Muscle of leg (tissue), 11 donors: ENCODE results near the gene SEPSECS. TPM values are rescaled to one million over a fixed set of nuclear protein-coding genes. Genes with fewer than 3 reads are reported as not detected.

Experiments
- DNase-seq: peaks from one replicate; pipeline ENCODE4 v3.0.0; 2013
- H3K27ac ChIP-seq: one replicate; pipeline ENCODE4 v1.5.1; 2013; ENCODE audit warnings: mild to moderate bottlenecking, low read length, control low read depth
- H3K27me3 ChIP-seq: one replicate; pipeline ENCODE4 v1.6.1; 2013; ENCODE audit warnings: low read length; ENCODE audit not compliant: control insufficient read depth, insufficient read depth
- H3K36me3 ChIP-seq: one replicate; pipeline ENCODE4 v1.6.1; 2013; ENCODE audit warnings: low read length; ENCODE audit not compliant: control insufficient read depth, insufficient read depth
- H3K4me1 ChIP-seq: one replicate; pipeline ENCODE4 v1.6.1; 2013; ENCODE audit warnings: low read length; ENCODE audit not compliant: control insufficient read depth, insufficient read depth
- H3K4me3 ChIP-seq: one replicate; pipeline ENCODE4 v1.5.1; 2013; ENCODE audit warnings: low read length, control low read depth
- H3K9me3 ChIP-seq: replicated peaks from 2 replicates; pipeline ENCODE4 v1.6.1; 2013; ENCODE audit warnings: low read depth, low read length; ENCODE audit not compliant: control insufficient read depth
- WGBS: methylation state at CpG from one replicate; pipeline ENCODE4 v1.1.5; 2013; ENCODE audit warnings: missing lambda C conversion rate; ENCODE audit not compliant: insufficient coverage; 5-methylcytosine and 5-hydroxymethylcytosine counted together
- polyA plus RNA-seq, 8 donors: library from polyadenylated mRNA; unstranded; fragments of 120-200 nt; gene quantifications; one replicate each; pipeline versions ENCODE4 v1.2.1 to v1.2.3, GENCODE V29; 2013; ENCODE audit warnings: inconsistent platforms in 1 of 8, low replicate concordance in 1 of 8; ENCODE audit not compliant: insufficient read length in 8 of 8, insufficient read depth in 1 of 8
- total RNA-seq: library from RNA; stranded (reverse); fragments of 120-200 nt; gene quantifications from one replicate; pipeline ENCODE4 v1.2.4, GENCODE V29; 2013

The SEPSECS gene
- total and polyA plus RNA-seq, 9 donors: 6.1 to 10.8 (median 7.8) TPM

DNA sequence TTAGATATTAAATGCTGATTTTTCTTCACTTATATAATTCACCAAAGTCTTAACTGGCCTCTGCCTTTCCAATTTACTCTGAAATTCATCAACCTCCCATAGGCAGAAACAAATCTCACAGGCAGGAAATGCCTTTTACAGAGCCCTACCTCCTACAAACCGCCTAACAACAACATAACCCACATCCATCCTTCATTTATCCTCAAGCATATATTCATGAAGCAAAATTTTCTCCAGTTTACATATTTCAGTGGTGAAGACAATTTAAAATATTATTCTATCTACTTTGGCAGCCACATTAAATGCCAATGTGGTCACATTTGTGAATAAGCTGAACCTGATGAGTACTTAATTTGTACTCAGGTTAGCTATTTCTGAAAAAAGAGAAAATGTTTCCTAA, 30.3 kb downstream of the SEPSECS start:
- no peaks in the 10 kb centered on the region for H3K36me3 ChIP-seq
- WGBS: no CpG with 5 or more reads among the region's 1 CpG
- H3K4me3 ChIP-seq: no peak overlapping the region
- no peak overlapping the region for H3K27ac ChIP-seq
- no peaks in the 10 kb centered on the region for H3K4me1 ChIP-seq
- no peak for DNase-seq
- H3K9me3 ChIP-seq: no peaks in the 10 kb centered on the region
- no peaks in the 10 kb centered on the region for H3K27me3 ChIP-seq

DNA sequence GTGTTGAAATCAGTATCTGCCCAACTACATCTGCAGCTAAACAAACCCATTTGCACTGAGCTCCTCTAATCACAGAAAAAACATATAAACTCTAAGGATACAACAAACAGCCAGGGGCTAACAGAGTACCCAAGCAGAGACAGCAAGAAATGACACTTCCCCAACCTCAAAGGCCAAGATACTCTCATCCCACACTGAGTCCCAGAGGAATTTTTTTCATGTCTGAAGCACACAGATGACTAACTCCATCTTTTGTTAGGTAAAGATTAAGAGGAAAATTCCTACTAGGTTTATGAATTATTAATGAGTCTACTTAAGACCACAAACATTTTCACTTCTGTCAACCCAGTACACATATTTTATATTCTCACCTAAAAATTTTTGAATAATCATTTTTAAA, 31.6 kb downstream of the SEPSECS start:
- no peaks in the 10 kb centered on the region for H3K27me3 ChIP-seq
- no peak for DNase-seq
- no peaks in the 10 kb centered on the region for H3K9me3 ChIP-seq
- no peak overlapping the region for H3K4me3 ChIP-seq
- no peaks in the 10 kb centered on the region for H3K36me3 ChIP-seq
- H3K27ac ChIP-seq: no peak overlapping the region
- no peaks in the 10 kb centered on the region for H3K4me1 ChIP-seq

DNA sequence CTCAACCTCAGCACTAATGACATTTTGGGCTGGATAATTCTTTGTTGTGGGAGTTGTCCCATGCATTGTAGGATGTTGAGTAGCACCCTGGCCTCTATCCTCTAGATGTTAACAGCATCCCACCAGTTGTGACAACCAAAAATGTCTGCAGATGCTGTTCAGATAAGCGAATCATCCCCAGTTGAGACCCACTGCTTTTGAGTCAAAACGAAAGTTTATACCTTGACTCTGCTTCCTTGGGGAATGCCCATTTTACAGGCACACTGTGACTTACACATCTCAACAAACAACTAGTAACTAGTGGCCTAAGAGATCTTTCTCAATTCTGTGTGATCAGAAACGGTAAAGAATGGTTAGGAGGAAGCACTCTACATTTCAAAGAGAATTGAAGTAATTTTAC, 37.0 kb downstream of the SEPSECS start:
- WGBS: 100% methylated on average over 1 of the region's 3 CpGs
- H3K27ac ChIP-seq: no peak overlapping the region
- H3K27me3 ChIP-seq: no peaks in the 10 kb centered on the region
- H3K9me3 ChIP-seq: no peaks in the 10 kb centered on the region
- no peak for DNase-seq
- no peaks in the 10 kb centered on the region for H3K36me3 ChIP-seq
- H3K4me1 ChIP-seq: no peaks in the 10 kb centered on the region
- no peak overlapping the region for H3K4me3 ChIP-seq

DNA sequence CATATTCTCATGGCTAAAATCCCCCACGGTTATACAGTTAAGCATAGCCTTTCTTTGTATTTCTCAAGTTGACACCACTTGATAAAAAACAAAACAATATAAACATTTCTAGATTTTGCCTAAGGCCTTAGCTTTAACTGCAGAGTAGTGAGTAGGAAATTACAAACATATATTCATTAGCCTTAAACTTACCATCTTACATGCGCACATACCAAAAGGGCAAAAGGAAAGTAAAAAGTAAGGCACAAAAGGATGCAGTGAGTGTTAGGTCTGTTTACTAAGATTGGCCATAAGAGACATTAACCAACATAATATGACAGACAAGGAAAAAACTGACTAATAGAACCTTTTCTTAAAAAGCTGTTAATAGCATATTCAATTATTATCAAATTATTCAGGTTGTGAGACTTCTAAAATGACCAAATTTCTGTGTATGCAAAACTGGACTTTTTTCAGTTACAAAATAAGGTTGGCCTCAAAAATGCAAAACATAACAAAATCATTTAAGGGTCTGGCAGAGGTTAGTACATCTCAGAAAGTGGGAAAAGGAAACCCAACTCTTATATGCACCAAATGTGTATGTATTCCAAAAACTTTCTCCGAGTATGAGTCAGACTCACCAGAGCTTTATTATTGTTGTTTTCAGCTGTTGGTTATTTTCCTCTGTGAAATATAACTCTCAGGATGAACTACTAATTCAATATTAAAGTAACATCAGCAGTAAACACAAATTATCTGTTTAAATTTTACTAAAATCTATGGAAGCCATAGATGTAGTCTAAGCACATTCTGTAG, 39.9 kb downstream of the SEPSECS start:
- no CpG with 5 or more reads among the region's 3 CpGs for WGBS
- no peak overlapping the region for H3K27ac ChIP-seq
- DNase-seq: peak; percentile 53
- no peak overlapping the region for H3K4me3 ChIP-seq
- no peaks in the 10 kb centered on the region for H3K27me3 ChIP-seq
- H3K4me1 ChIP-seq: no peaks in the 10 kb centered on the region
- H3K36me3 ChIP-seq: no peaks in the 10 kb centered on the region
- no peaks in the 10 kb centered on the region for H3K9me3 ChIP-seq

DNA sequence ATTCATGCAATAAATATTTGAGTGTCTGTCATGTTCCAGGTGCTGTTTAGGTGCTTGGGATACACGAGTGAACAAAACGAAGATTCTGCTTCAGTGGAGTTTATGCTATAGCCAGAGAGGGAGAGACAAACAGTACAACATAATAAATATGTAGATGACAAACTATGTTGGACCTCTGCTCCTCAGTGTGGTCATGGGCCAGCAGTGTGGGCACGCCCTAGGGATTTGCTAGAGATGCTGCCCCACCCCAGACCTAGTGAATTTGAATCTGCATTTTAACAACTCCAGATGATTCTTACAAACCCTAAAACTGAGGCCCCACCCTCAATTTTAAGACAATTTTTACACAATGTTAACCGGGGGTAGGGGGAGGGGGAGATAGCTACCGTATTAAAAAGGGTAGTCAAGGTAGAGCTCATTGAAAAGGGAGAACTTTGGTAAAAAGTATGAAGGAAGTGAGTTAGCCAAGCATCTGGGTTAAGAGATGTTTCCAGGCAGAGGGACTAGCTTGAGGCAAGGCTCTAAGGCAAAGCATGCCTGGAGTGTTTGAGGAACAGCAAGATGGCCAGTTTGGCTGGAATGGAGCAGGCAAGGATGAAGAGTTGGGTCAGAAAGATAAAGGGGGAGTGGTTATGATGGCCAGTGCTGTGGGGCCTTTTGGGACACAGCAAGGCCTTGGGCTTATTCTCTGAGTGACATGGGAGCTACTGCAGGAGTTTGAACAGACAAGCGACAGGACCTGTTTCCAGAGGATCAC, 42.4 kb downstream of the SEPSECS start:
- DNase-seq: no peak
- 96% methylated on average over 2 of the region's 6 CpGs for WGBS
- H3K36me3 ChIP-seq: no peaks in the 10 kb centered on the region
- H3K27ac ChIP-seq: no peak overlapping the region
- peaks cover 19% of the 10 kb centered on the region for H3K4me1 ChIP-seq
- no peak overlapping the region for H3K4me3 ChIP-seq
- no peaks in the 10 kb centered on the region for H3K9me3 ChIP-seq
- H3K27me3 ChIP-seq: no peaks in the 10 kb centered on the region

DNA sequence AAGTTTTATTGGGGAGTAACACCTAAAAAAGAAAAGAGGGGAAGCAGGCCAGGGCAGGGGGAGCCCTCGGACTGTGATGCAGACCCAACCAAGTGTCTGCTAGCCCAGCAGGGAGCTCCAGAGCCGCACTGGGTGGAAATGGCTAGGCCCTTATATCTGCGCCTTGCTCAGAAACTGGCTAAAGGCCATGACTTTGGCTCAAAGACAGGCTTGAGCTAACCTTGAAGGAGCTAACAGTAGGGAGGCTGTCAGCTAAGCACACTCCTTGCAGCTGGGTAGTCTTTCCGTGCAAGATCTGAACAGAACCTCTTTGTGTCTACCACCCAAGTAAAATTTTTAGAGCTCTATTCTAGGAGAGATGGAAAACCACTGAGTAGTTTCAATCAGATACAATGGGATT, 43.0 kb downstream of the SEPSECS start:
- Histone ChIP-seq H3K27ac (no peak overlapping the region), H3K36me3 (no peaks in the 10 kb centered on the region), H3K9me3 (no peaks in the 10 kb centered on the region), H3K27me3 (no peaks in the 10 kb centered on the region), H3K4me3 (no peak overlapping the region), H3K4me1 (peaks cover 23% of the 10 kb centered on the region)
- no peak for DNase-seq
- WGBS: 75% methylated on average over 3 of the region's 4 CpGs

DNA sequence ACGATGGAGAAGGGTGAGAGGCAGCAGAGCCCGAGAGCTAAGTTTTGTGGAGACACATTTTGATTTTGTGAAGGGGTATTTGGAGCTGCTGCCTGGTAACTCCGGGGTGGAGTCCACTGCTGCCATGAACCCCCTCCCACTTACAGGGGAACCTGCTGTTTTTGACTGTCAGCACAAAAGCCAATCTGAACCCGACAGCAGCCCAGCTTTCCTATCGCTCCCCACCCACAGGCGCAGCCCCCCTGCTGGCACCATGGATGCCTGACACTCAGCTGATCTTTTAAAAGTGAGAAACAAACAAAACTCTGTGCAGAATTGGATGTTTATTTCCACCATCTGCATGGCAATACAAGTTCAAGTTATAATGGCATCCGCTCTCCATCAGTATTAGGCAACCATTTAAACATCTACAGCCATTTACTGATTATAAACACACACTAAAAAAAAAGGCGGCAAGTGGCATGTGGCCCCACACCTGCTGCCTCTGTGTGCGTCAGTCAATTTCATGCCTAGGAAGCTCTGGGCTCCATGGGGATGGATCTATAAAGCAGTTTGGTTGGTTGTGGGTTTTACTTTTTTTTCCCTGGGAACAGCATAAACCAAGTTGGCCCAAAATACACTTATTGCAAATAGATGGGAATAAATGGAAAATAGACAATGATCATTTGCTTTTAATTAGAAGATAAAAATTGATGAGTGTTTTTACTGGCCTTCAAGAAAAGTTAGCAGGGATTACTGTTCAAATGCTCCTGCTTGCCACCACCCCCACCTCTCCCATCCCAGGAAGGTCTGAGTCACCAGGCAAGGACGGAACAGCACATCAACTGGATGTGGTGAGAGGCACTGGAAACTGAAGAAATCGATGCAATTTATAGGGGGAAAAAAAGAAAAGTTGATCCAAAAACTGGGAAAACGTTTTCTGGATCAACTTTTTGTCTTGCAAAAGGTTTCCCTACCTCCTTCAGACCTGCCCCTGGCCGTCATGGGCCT, 46.0 kb downstream of the SEPSECS start:
- 83% methylated on average over 6 of the region's 13 CpGs for WGBS
- Histone ChIP-seq H3K4me3 (no peak overlapping the region), H3K27ac (peak overlapping the region; percentile 55), H3K9me3 (no peaks in the 10 kb centered on the region), H3K36me3 (no peaks in the 10 kb centered on the region), H3K4me1 (peaks cover 30% of the 10 kb centered on the region), H3K27me3 (no peaks in the 10 kb centered on the region)
- peak; percentile 55 for DNase-seq

DNA sequence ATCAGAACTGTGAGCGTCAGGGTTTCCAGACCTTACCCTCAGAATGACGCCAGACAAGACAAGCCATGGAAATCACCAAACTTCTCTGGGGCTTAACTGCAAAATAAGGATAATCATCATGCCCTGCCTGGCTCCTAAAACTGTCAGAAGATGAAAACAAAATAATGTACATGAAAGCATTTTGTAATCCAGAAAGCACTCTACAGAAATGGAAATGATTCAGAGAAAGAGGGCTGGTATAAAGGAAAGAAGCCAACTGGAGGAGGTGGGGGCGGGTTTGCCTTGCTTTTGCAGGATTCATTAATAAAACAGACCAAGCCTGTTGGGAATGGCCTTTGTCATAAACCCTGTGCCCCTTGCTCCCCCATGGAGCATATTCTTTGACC, 47.3 kb downstream of the SEPSECS start:
- Histone ChIP-seq H3K4me1 (peaks cover 37% of the 10 kb centered on the region), H3K27me3 (no peaks in the 10 kb centered on the region), H3K9me3 (no peaks in the 10 kb centered on the region), H3K4me3 (no peak overlapping the region), H3K36me3 (no peaks in the 10 kb centered on the region), H3K27ac (peak overlapping the region; percentile 59)
- WGBS: 60% methylated on average over 1 of the region's 3 CpGs
- DNase-seq: peak; percentile 31

DNA sequence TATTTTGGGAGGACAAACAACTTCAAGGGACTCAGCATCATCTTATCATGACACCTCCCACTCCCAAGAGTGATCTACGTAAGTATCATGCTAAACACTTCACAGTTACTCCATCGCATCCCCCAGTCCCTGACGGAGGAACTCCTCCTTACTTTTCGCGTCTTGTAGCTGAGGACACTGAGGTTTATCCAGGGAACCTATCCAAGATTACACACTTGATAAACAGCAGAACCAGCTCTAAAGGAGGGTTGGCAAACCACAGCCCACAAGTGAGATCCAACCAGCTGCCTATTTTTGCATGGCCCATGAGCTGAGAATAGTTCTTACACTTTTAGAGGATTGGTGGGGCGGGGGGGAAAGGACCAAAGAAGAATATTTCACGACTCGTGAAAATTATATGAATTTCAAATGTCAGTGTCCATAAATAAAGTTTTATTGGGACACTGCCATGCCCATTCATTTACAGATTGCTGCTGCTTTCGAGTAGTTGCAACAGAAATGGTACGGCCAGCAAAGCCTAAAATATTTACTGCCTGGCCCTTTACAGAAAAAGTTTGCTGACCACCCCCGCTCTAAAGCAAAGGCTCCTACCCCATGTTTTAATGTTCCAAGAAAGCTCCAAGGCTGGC, 47.8 kb downstream of the SEPSECS start:
- Histone ChIP-seq H3K4me3 (no peak overlapping the region), H3K4me1 (peaks cover 42% of the 10 kb centered on the region), H3K27ac (peak overlapping the region; percentile 59), H3K36me3 (no peaks in the 10 kb centered on the region), H3K27me3 (no peaks in the 10 kb centered on the region), H3K9me3 (no peaks in the 10 kb centered on the region)
- WGBS: 59% methylated on average over 4 of the region's 11 CpGs
- DNase-seq: peak; percentile 36
